ENCODE results near the gene PRPF4. TPM values are rescaled to one million over a fixed set of nuclear protein-coding genes. Genes with fewer than 3 reads are reported as not detected.
"Not testable (repeated sequence)": the region's sequence is repeated elsewhere in the genome, so short reads cannot be mapped to it uniquely, and the experiment has no call there.

Gene PRPF4
- 10 to 100 TPM; 33.9 to 47.8 TPM for total RNA-seq

DNA sequence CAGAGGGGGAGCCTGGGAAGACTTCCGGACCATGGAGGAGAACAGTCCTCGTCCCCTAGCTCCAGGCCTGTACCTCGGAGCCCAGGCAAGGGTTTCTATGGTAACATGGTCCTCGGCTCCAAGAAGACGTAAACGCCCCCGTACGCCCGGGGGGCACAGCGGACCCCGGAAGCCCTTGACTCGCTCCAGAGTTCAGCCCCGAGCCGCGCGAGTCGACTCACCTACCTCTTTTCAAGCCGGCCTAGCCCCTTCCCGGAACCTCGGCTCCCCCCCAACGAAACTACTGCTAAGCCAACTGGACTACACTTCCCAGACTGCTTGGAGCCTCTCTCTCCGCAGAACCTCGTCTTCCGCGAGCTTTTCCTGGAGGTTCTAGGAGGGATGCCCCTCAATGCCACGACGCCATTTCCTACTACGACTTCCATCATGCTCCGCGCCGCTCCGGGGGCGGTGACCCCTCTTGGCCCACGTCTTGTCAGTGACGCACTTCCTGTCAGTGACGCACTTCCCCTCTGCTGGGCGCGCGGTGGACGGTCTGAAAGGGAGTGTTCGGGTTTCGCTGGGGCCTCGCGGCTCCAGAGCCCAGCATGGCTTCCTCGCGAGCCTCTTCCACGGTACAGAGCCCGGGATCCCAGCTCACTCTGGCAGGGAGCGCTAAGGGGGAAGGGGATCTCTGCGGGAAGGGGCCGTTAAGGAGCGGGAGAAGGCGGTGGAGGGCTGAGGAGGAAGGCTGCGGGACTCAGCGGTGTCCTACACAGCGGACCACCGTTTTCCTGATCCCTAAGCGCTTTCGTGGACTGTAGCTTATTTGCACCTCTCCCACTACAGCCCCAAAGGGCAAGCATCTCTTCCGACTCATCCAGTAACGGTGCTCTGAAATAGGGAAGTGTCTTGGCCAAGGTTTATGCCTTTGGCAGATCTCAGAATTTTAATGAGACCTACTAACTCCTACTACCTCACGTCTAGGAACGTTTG is at the start of gene PRPF4, which contains the start of gene CDC26:
Gene PRPF4 (plus strand): TSS at position 502 of the 975 bp plus-strand sequence. CDS start 86 bp downstream, at position 588.
Gene CDC26 (minus strand): TSS at position 416 of the 975 bp plus-strand sequence. CDS start 3,065 bp downstream, outside the sequence.
- Mint-ChIP-seq H3K4me3 (no peak within 1 kb of the TSS), H3K4me1 (ENCODE audit: low read depth in 2 of 2) (peaks cover 19 to 26% of the 10 kb centered on the region in 2 donors), H3K9me3 (no peaks in the 10 kb centered on the region), H3K36me3 (peaks cover 29% of the 10 kb centered on the region), H3K27me3 (no peaks in the 10 kb centered on the region), H3K27ac (no peak within 1 kb of the TSS)
- ATAC-seq (peak; percentile 99), DNase-seq (ENCODE audit: low spot score) (peak; percentile 97)

DNA sequence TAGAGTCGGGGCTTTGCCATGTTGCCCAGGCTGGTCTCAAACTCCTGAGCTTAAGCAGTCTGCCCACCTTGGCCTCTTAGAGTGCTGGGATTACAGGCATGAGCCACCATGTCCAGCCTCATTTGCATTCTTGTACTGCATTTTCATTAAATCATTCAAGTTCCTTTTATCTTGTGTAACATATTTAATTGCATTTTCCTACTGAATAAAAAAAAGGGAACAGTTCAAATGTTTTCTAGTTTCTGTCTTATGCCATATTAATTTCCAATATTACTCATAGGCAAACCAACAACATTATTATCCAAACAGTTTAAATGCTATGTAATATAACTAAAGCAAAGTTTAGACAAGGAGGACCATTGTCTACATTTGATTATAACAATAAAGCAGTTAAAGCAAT is 48.0 kb upstream of the PRPF4 start:
- Mint-ChIP-seq H3K9me3 (no peaks in the 10 kb centered on the region), H3K4me1 (ENCODE audit: low read depth in 2 of 2) (peaks cover 19 to 26% of the 10 kb centered on the region in 2 donors), H3K27me3 (no peaks in the 10 kb centered on the region), H3K36me3 (no peaks in the 10 kb centered on the region), H3K27ac (no peak overlapping the region), H3K4me3 (no peak overlapping the region)
- ATAC-seq, result no peak
- no peak for DNase-seq (ENCODE audit: low spot score)

DNA sequence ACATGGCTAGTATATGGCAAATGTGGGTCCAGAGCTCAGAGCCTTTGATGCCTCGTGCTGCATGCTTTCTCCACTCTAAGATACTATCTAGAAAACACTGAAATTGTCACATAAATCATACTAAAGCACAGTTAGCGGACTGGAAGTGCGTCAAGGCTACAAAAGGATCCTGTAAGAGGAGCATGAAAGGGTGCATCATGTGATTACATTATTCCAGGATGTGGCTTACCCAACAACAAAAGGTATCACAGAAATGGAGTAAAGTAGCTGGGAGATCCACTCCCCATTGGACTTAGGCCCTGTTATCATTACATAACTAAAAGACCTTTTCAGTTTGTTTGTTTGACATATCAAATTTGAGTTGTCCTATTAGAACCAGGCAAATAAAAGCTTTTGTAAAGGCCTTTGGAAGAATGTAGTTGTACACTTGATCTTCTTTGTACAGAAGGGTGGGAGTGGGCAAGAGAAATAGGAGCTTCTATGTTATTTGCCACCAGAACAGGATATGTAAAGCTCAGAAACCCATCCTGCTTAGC is 47.3 kb upstream of the PRPF4 start:
- H3K4me3 Mint-ChIP-seq, result no peak overlapping the region
- no peaks in the 10 kb centered on the region for H3K36me3 Mint-ChIP-seq
- peaks cover 19 to 26% of the 10 kb centered on the region in 2 donors for H3K4me1 Mint-ChIP-seq (ENCODE audit: low read depth in 2 of 2)
- H3K27ac Mint-ChIP-seq, result no peak overlapping the region
- no peak for ATAC-seq
- no peaks in the 10 kb centered on the region for H3K27me3 Mint-ChIP-seq
- H3K9me3 Mint-ChIP-seq, result no peaks in the 10 kb centered on the region
- DNase-seq (ENCODE audit: low spot score), result no peak

GRCh38 chr9:113231701-113232100 is 43.8 kb upstream of the PRPF4 start:
- Mint-ChIP-seq H3K36me3 (no peaks in the 10 kb centered on the region), H3K4me3 (no peak overlapping the region), H3K9me3 (no peaks in the 10 kb centered on the region), H3K4me1 (ENCODE audit: low read depth in 2 of 2) (peaks cover 23% of the 10 kb centered on the region in 2 donors), H3K27me3 (no peaks in the 10 kb centered on the region), H3K27ac (peak overlapping the region; percentile 87 to 96)
- DNase-seq (ENCODE audit: low spot score) (no peak), ATAC-seq (no peak)

DNA sequence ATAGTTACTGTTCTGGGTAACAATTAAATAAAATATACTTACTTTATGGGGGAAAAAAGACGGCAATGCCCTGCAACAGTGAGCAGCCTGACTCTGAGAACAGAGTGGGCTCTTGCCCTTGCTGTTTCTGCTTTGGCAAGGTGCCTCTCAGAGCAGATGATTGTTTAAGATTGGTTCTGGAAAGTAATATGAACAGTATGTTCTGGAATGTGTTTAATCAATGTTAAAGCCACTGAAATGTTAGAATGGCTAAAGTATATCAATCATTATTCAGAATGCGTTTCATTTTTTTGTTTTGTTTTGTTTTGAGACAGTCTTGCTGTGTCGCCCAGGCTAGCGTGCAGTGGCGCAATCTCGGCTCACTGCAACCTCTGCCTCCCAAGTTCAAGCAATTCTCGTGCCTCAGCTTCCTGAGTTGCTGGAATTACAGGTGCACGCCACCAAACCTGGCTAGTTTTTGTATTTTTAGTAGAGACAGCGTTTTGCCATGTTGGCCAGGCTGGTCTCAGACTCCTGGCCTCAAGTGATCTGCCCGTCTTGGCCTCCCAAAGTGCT is 39.7 kb upstream of the PRPF4 start:
- not testable (repeated sequence) for H3K27me3 Mint-ChIP-seq

DNA sequence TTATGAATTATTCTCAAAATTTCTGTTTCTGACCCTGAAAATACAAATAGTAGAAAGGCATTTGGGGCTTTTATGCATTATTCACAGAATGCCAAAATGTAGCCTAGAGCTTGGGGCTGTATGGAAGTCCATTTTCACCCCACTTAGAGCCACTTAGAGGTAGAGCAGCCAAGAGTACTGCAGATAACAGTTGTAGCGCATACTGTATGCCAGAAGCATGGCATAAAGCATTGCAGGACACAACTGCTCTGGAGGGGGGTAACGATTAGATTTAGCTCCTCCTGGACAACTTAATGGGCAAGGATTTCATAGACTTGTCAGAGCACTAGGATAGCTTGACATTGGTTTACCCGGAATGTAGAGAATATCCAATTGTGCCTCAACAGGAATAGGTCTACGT is 38.4 kb upstream of the PRPF4 start:
- Mint-ChIP-seq H3K4me1 (ENCODE audit: low read depth in 2 of 2) (peaks cover 14 to 18% of the 10 kb centered on the region in 2 donors), H3K27ac (no peak overlapping the region), H3K36me3 (no peaks in the 10 kb centered on the region), H3K4me3 (no peak overlapping the region), H3K9me3 (no peaks in the 10 kb centered on the region), H3K27me3 (no peaks in the 10 kb centered on the region)
- no peak for ATAC-seq
- DNase-seq (ENCODE audit: low spot score), result no peak

More for the DNA sequence above, 39.7 kb upstream of the PRPF4 start:
- not testable (repeated sequence) for DNase-seq (ENCODE audit: low spot score); ATAC-seq; H3K9me3 Mint-ChIP-seq; H3K4me3 Mint-ChIP-seq; H3K36me3 Mint-ChIP-seq
- H3K4me1 Mint-ChIP-seq (ENCODE audit: low read depth in 2 of 2), result peaks cover 16 to 23% of the 10 kb centered on the region in 2 donors
- H3K27ac Mint-ChIP-seq, result peak overlapping the region in 1 of 2 donors; percentile 96

- Mint-ChIP-seq H3K4me1 (ENCODE audit: low read depth in 2 of 2) (peaks cover 1 to 8% of the 10 kb centered on the region in 2 donors), H3K4me3 (no peak overlapping the region), H3K9me3 (no peaks in the 10 kb centered on the region), H3K27me3 (no peaks in the 10 kb centered on the region), H3K36me3 (no peaks in the 10 kb centered on the region), H3K27ac (no peak overlapping the region)
- ATAC-seq, result no peak
- no peak for DNase-seq (ENCODE audit: low spot score)
Observed at GRCh38 chr9:113238202-113238858, 37.1 kb upstream of the PRPF4 start.

- H3K4me1 Mint-ChIP-seq (ENCODE audit: low read depth in 2 of 2), result peaks cover 0 to 8% of the 10 kb centered on the region in 2 donors
- no peak for ATAC-seq
Observed at GRCh38 chr9:113238859-113239232, 36.6 kb upstream of the PRPF4 start.

DNA sequence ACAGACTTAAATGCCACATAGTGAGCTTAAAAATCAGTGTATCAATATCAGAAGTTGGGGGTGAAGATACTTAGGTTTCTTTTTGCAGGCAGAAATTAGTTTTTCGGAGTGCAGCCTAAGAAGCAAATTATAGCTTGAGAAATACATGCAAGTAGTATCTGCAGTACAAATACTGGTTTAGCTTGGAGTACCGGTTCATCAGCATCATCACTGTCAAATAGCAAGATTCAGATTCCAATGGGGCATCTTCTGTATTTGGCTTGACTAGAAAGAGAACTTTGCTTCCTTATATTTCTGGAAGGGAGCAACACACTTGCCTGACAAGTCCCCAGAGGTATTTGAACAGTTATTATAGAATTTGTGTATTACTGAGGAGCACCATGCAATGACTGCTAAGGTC is 34.3 kb upstream of the PRPF4 start:
- H3K4me1 Mint-ChIP-seq (ENCODE audit: low read depth in 2 of 2), result peaks cover 0 to 8% of the 10 kb centered on the region in 2 donors
- no peak for ATAC-seq
- no peak overlapping the region for H3K27ac Mint-ChIP-seq

More at GRCh38 chr9:113238859-113239232, 36.6 kb upstream of the PRPF4 start:
- no peaks in the 10 kb centered on the region for H3K36me3 Mint-ChIP-seq
- H3K4me3 Mint-ChIP-seq, result no peak overlapping the region
- no peaks in the 10 kb centered on the region for H3K9me3 Mint-ChIP-seq
- DNase-seq (ENCODE audit: low spot score), result no peak
- no peaks in the 10 kb centered on the region for H3K27me3 Mint-ChIP-seq
- H3K27ac Mint-ChIP-seq, result no peak overlapping the region

GRCh38 chr9:113244556-113244955 is 30.9 kb upstream of the PRPF4 start:
- H3K4me3 Mint-ChIP-seq, result no peak overlapping the region
- no peaks in the 10 kb centered on the region for H3K36me3 Mint-ChIP-seq
- ATAC-seq (no peak), DNase-seq (ENCODE audit: low spot score) (no peak)
- H3K27me3 Mint-ChIP-seq, result no peaks in the 10 kb centered on the region
- H3K9me3 Mint-ChIP-seq, result no peaks in the 10 kb centered on the region
- no peak overlapping the region for H3K27ac Mint-ChIP-seq
- H3K4me1 Mint-ChIP-seq (ENCODE audit: low read depth in 2 of 2), result peaks cover 0 to 5% of the 10 kb centered on the region in 2 donors

More for the DNA sequence above, 34.3 kb upstream of the PRPF4 start:
- Mint-ChIP-seq H3K36me3 (no peaks in the 10 kb centered on the region), H3K4me3 (no peak overlapping the region), H3K27me3 (no peaks in the 10 kb centered on the region), H3K9me3 (no peaks in the 10 kb centered on the region)
- no peak for DNase-seq (ENCODE audit: low spot score)

DNA sequence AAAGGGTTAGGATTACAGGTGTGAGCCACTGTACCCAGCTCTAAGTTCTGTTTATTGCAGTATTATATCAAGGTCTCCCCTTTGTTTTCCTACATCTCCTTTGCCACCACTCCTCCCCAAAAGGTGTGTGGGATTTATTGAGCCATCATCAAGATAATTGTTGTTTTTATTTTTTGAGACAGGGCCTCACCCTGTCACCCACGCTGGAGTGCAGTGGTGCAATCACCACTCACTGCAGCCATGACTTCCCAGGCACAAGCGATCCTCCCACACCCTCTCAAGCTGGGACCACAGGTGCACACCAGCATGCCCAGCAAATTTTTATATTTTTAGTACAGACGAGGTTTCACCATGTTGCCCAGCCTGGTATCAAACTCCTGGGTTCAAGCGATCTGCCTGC is 29.6 kb upstream of the PRPF4 start:
- Mint-ChIP-seq H3K27ac (no peak overlapping the region), H3K4me3 (no peak overlapping the region), H3K36me3 (no peaks in the 10 kb centered on the region), H3K4me1 (ENCODE audit: low read depth in 2 of 2) (peaks cover 0 to 3% of the 10 kb centered on the region in 2 donors), H3K9me3 (no peaks in the 10 kb centered on the region), H3K27me3 (no peaks in the 10 kb centered on the region)
- ATAC-seq (no peak), DNase-seq (ENCODE audit: low spot score) (no peak)

- no peak overlapping the region for H3K27ac Mint-ChIP-seq
- no peak overlapping the region for H3K4me3 Mint-ChIP-seq
- DNase-seq (ENCODE audit: low spot score), result no peak
- peaks cover 0 to 3% of the 10 kb centered on the region in 2 donors for H3K4me1 Mint-ChIP-seq (ENCODE audit: low read depth in 2 of 2)
- H3K27me3 Mint-ChIP-seq, result no peaks in the 10 kb centered on the region
- no peaks in the 10 kb centered on the region for H3K9me3 Mint-ChIP-seq
- no peak for ATAC-seq
- H3K36me3 Mint-ChIP-seq, result no peaks in the 10 kb centered on the region
Observed at GRCh38 chr9:113246928-113247327, 28.5 kb upstream of the PRPF4 start.

DNA sequence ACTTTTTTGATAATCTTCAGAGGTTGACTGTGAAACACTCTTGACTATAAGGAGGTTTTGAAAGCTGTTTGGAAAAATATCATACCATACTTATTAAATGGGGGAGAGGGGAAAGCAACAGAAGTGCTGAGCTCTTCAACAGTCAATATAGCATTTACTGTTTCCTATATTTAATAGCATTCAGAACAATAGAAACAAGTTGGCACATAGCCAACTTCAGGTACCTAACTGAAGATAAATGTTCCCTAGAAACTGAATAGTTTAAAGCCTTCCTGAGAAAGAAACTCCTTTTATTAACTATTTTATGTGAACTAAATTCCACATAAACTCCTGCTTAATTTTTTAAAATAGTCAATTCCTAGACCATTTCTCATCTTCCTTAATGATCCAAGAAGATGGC is 27.8 kb upstream of the PRPF4 start:
- H3K27me3 Mint-ChIP-seq, result no peaks in the 10 kb centered on the region
- ATAC-seq, result no peak
- no peaks in the 10 kb centered on the region for H3K9me3 Mint-ChIP-seq
- peaks cover 0 to 3% of the 10 kb centered on the region in 2 donors for H3K4me1 Mint-ChIP-seq (ENCODE audit: low read depth in 2 of 2)
- no peak overlapping the region for H3K27ac Mint-ChIP-seq
- no peak for DNase-seq (ENCODE audit: low spot score)
- no peak overlapping the region for H3K4me3 Mint-ChIP-seq
- no peaks in the 10 kb centered on the region for H3K36me3 Mint-ChIP-seq
